Keratinocyte (primary cell): ENCODE data around the gene RIC3.

ENCODE experiments used
- EZH2 ChIP-seq: IDR thresholded peaks from one replicate; pipeline ENCODE4 v1.6.1; 2012; ENCODE audit warnings: inconsistent platforms, mild to moderate bottlenecking, low read length, moderate library complexity
- TF ChIP-seq, protein P1 (sequence below), 3 experiments: IDR thresholded peaks in 1 of 3; conservative IDR thresholded peaks in 1 of 3; optimal IDR thresholded peaks in 1 of 3; 2 replicates in 2 of 3; 3 replicates in 1 of 3; pipeline versions ENCODE3 to v1.5.1; 2011; ENCODE audit warnings: low read length in 3 of 3, mild to moderate bottlenecking in 3 of 3, moderate library complexity in 2 of 3, control low read depth in 1 of 3, inconsistent platforms in 1 of 3; ENCODE audit not compliant: insufficient read depth in 2 of 3; ENCODE audit errors: extremely low read depth in 1 of 3

DNA sequence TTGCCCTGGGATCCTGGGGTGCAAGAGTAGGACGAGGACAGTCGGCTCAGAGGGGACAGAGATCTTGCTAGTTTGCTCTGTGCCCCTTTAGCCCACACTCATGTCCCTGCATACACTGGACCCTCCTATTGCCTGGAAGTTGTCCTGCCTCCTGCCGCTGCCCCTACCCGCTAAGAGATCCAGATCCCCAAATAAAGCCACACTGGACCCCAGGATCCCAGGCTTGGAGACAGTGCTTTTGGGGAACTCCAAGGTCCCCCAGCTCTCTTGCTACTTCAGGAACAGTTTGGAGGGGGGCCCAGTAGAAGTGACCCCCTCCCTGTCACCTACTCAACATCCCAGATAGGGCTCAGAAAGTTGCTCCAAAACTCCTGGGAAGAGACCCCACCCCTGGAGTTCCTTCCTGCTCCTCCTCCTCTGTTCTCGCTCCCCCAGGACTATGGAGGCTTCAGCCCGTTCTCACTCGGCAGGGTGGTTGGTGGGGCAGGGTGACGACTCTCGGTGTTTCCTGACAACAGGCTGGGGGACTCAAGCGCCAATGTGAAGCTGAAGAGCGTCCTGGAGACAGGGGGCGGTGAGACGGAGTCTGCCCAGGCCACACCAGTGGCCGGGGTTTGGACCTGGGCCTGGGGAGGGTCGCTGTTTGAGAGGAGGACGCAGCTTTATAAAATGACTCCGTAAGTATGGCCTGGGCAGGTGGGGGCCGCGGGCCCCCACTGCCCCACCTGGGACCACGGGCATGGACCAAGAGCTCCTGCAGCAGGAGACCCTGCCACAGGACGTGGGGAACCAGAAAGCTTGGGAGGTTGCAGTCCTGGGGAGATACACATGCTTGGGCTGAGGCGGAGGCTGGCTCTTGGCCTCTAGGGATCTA, 107.0 kb downstream of the RIC3 start:
- no peak for TF ChIP-seq EZH2
- TF ChIP-seq, protein P1, sequence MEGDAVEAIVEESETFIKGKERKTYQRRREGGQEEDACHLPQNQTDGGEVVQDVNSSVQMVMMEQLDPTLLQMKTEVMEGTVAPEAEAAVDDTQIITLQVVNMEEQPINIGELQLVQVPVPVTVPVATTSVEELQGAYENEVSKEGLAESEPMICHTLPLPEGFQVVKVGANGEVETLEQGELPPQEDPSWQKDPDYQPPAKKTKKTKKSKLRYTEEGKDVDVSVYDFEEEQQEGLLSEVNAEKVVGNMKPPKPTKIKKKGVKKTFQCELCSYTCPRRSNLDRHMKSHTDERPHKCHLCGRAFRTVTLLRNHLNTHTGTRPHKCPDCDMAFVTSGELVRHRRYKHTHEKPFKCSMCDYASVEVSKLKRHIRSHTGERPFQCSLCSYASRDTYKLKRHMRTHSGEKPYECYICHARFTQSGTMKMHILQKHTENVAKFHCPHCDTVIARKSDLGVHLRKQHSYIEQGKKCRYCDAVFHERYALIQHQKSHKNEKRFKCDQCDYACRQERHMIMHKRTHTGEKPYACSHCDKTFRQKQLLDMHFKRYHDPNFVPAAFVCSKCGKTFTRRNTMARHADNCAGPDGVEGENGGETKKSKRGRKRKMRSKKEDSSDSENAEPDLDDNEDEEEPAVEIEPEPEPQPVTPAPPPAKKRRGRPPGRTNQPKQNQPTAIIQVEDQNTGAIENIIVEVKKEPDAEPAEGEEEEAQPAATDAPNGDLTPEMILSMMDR (optimal IDR thresholded peaks at IDR 0.05 in 1 of 3, IDR thresholded peaks at IDR 0.05 in 1 of 3, conservative IDR thresholded peaks at IDR 0.05 in 1 of 3; ENCODE audit: extremely low read depth in 1 of 3, insufficient read depth in 2 of 3, low read length in 3 of 3): no peak
